Stromal cell of bone marrow (primary cell): Measurements from ENCODE around the gene CNTN1.

ENCODE experiments used
- DNase-seq: peaks from one replicate; pipeline ENCODE4 v3.0.0-alpha.2; 2012; ENCODE audit warnings: low read depth

Gene CNTN1

DNA sequence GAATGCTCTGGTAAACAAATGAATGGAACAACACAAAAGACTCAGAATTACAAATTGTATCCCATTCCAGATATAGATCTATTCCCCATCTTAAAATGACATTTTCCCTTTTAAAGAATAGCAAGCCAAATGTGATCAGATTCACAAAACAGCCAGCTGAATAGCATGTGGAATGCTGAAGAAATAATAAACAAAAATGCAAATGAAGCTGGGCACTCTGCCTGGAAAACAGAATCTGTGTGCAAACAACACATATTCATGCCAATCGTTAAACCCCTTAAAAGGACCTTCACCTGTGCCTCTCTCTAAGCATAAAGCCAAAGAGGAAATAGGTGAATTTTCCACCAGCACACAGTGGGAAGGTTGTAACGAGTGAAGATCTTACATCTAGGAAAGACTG is 428.0 kb downstream of the CNTN1 start:
- no peak for DNase-seq

GRCh38 chr12:41121374-41121773 is 429.1 kb downstream of the CNTN1 start:
- DNase-seq: no peak
